Tibial artery (tissue), 4 donors: ENCODE results near the gene GABBR2.

Experiments used
- DNase-seq, 2 donors: peaks; one replicate each; pipeline ENCODE4 v3.0.0-alpha.2; 2019
- H3K27ac ChIP-seq, 2 donors: fragments of 200-600 bp; sonication (generic) in 1 of 2; 1 replicate in 1 of 2; 2 replicates in 1 of 2; pipeline ENCODE4 v1.5.1; 2018 to 2019; ENCODE audit warnings: mild to moderate bottlenecking in 1 of 2
- H3K27me3 ChIP-seq, 2 donors: fragments of 200-600 bp; sonication (generic) in 1 of 2; one replicate each; pipeline versions ENCODE4 v1.5.1 to v1.6.0; 2016 to 2019
- H3K36me3 ChIP-seq, 3 donors: fragments of 200-600 bp; sonication (generic) in 2 of 3; one replicate each; pipeline ENCODE4 v1.5.1; 2016 to 2019; ENCODE audit warnings: mild to moderate bottlenecking in 2 of 3
- H3K4me1 ChIP-seq, 4 donors: fragments of 200-600 bp; sonication (generic) in 2 of 4; 1 replicate in 3 of 4; 2 replicates in 1 of 4; pipeline ENCODE4 v1.5.1; 2016 to 2019
- H3K4me3 ChIP-seq, 2 donors: fragments of 200-600 bp; sonication (generic) in 1 of 2; 1 replicate in 1 of 2; 2 replicates in 1 of 2; pipeline ENCODE4 v1.5.1; 2018 to 2019; ENCODE audit warnings: mild to moderate bottlenecking in 2 of 2
- H3K9me3 ChIP-seq, 3 donors: fragments of 200-600 bp; sonication (generic) in 1 of 3; one replicate each; pipeline ENCODE4 v1.5.1; 2016 to 2019
- intact Hi-C: fragments of 100-400 bp; cut with DNase I; formaldehyde crosslinking; loops from one replicate; pipeline ENCODE4 v1.15.0; 2023; ENCODE audit warnings: low total_unique reads
- TF ChIP-seq, protein P1 (sequence below), 2 experiments: fragments of 200-600 bp in 1 of 2; fragments of 450-650 bp in 1 of 2; IDR thresholded peaks; one replicate each; pipeline ENCODE4 v1.5.1; 2017 to 2019; ENCODE audit warnings: antibody characterized with exemption in 2 of 2, mild to moderate bottlenecking in 1 of 2, moderate library complexity in 1 of 2

The GABBR2 gene

GRCh38 chr9:98579700-98580099 lies 129.0 kb downstream of the GABBR2 start:
- no peak for DNase-seq
- Histone ChIP-seq H3K27me3 (peaks cover 0 to 22% of the 10 kb centered on the region in 2 donors), H3K9me3 (no peaks in the 10 kb centered on the region), H3K27ac (no peak overlapping the region), H3K36me3 (no peaks in the 10 kb centered on the region), H3K4me1 (no peaks in the 10 kb centered on the region), H3K4me3 (no peak overlapping the region)
- TF ChIP-seq, protein P1, sequence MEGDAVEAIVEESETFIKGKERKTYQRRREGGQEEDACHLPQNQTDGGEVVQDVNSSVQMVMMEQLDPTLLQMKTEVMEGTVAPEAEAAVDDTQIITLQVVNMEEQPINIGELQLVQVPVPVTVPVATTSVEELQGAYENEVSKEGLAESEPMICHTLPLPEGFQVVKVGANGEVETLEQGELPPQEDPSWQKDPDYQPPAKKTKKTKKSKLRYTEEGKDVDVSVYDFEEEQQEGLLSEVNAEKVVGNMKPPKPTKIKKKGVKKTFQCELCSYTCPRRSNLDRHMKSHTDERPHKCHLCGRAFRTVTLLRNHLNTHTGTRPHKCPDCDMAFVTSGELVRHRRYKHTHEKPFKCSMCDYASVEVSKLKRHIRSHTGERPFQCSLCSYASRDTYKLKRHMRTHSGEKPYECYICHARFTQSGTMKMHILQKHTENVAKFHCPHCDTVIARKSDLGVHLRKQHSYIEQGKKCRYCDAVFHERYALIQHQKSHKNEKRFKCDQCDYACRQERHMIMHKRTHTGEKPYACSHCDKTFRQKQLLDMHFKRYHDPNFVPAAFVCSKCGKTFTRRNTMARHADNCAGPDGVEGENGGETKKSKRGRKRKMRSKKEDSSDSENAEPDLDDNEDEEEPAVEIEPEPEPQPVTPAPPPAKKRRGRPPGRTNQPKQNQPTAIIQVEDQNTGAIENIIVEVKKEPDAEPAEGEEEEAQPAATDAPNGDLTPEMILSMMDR (IDR thresholded peaks at IDR 0.05): no peak
- intact Hi-C loops: no loop called here

DNA sequence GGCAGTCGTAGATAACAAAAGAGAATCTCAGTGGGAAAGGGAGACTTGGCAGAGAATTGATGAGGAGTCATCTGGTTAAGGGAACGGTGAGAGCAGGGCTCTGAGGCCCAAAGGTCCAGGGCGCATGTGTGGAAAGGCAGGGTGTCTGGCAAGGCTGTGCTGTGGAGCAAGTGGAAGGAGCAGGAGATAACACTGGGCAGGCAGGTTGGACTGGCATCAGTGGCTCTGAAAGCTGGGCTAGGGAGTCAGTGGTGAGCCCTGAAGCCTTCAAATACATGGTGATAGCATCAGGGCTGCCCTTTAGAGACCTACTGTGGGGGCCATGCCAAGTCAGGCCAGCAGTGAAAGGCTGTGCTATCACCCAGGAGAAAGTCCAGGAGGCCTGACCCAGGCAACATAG lies 131.3 kb downstream of the GABBR2 start:
- Histone ChIP-seq H3K27me3 (peaks cover 0 to 21% of the 10 kb centered on the region in 2 donors), H3K4me3 (no peak overlapping the region), H3K27ac (no peak overlapping the region), H3K36me3 (no peaks in the 10 kb centered on the region), H3K4me1 (no peaks in the 10 kb centered on the region), H3K9me3 (no peaks in the 10 kb centered on the region)
- intact Hi-C loops: no loop called here
- TF ChIP-seq, protein P1 (IDR thresholded peaks at IDR 0.05): no peak
- DNase-seq: no peak

DNA sequence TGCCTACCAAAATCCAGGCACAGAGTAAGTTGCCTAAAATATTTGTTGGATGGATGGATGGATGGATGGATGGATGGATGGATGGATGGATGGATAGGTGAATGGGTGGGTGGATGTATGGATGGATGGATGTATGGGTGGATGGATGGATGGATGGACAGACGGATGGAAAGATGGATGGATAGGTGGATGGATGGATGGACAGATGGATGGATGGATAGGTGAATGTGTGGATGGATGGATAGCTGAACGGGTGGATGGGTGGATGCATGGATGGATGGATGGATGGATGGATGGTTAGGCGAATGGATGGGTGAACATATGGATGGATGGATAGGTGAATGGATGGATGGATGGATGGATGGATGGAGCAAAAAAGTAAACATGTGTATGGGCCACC lies 131.9 kb downstream of the GABBR2 start:
- TF ChIP-seq, protein P1 (IDR thresholded peaks at IDR 0.05): no peak
- DNase-seq: no peak
- H3K27me3 ChIP-seq: peaks cover 0 to 19% of the 10 kb centered on the region in 2 donors

DNA sequence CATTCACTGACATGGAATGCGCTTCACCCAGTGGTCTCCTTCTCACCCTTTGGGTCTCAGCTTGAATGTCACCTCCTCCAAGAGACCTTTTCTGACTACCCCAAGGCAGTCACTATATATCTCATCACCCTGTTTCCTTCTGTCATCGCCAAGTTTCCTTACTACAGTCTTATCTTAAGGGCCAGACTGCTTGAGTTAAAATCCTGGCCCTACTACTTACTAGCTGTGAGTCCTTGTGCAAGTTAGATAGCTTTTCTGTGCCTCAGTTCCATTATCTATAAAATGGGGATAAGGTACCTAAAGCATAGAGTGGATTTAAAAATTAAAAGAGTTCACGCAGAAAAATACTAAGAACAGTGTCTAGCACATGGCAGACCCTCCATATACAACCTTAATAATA lies 132.4 kb downstream of the GABBR2 start:
- H3K27ac ChIP-seq: no peak overlapping the region
- intact Hi-C loops: no loop called here
- no peak overlapping the region for H3K4me3 ChIP-seq
- no peaks in the 10 kb centered on the region for H3K4me1 ChIP-seq
- TF ChIP-seq, protein P1 (IDR thresholded peaks at IDR 0.05): no peak
- no peaks in the 10 kb centered on the region for H3K36me3 ChIP-seq
- no peaks in the 10 kb centered on the region for H3K9me3 ChIP-seq
- H3K27me3 ChIP-seq: peaks cover 0 to 19% of the 10 kb centered on the region in 2 donors
- no peak for DNase-seq

More for the DNA sequence above, 131.9 kb downstream of the GABBR2 start:
- H3K4me1 ChIP-seq: no peaks in the 10 kb centered on the region
- H3K4me3 ChIP-seq: no peak overlapping the region
- intact Hi-C loops: no loop called here
- H3K9me3 ChIP-seq: no peaks in the 10 kb centered on the region
- H3K36me3 ChIP-seq: no peaks in the 10 kb centered on the region
- H3K27ac ChIP-seq: no peak overlapping the region

DNA sequence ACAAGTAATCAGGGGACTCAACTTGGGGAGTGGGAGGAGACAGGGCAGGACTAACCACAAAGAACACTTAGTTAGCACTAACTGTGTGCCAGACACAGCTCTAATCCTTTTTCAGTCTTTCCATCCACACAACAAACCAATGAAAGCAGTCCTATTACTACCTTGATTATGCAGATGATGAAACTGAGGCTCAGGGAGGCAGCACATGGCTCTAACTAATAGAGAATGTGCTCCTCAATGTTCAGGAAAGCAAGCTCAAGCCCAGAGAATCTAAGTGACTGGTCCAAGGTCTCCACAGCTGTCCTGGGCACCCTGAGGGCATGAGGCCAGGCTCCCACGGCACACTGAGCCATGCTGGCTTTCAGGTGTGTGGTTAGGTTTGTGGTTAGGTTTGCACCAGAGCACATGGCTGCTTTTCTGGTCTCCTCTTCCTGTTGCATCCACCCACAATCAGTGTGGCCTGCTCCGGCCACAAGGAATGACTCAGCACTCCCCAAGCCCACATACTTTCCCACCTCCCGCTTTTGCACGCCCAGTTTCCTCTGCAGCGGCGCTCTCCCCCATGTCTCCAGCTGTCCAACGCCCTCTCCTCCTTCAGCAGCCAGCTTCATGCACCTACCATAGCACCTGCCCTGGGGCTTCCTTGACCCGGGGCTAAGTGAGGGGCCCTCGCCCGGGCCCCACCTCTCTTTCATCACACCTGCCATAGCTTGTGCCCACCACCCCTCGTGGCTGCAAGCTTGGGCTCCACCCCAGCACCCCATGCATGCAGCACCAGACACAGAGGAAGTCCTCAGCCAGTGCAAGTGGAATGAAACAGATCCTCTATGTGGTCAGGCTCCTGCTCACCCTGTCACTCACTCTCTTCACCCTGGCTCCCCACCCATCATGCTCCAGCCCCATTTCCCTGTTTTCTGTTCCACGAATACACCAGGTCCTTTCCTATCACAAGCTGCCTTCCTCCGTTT lies 133.1 kb downstream of the GABBR2 start:
- Histone ChIP-seq H3K27me3 (peaks cover 0 to 22% of the 10 kb centered on the region in 2 donors), H3K9me3 (no peaks in the 10 kb centered on the region), H3K4me1 (no peaks in the 10 kb centered on the region), H3K4me3 (no peak overlapping the region), H3K36me3 (no peaks in the 10 kb centered on the region), H3K27ac (no peak overlapping the region)
- DNase-seq: no peak
- intact Hi-C loops: no loop called here
- TF ChIP-seq, protein P1 (IDR thresholded peaks at IDR 0.05): no peak
